NCI-H2081 treated with DMSO at 0.1 percent for 48 hours (cell line): ENCODE results near the gene LRRTM2.
"Not testable (repeated sequence)": the region's sequence is repeated elsewhere in the genome, so short reads cannot be mapped to it uniquely, and the experiment has no call there.

Experiments
- DNase-seq: peaks from one replicate; lab custom pipeline; 2025; lab: John Stamatoyannopoulos, UW

The LRRTM2 gene

DNA sequence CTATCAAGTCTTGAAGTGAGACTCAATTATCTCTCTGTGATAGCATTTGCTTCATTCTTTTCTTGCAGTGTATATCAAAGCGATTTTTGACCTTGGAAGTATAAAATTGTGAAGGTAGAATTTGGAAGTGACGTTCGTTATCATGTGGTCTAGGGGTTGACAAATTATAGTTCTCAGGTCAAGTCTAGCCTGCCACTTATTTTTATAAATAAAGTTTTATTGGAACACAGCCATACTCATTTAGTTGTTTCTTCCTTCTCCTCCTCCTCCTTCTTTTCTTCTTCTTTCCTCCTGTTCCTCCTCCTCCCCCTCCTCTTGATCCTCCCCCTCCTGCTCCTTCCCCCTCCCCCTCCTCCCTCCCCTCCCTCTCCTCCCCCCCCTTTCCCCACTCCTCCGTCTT, 38.0 kb downstream of the LRRTM2 start:
- no peak for DNase-seq

DNA sequence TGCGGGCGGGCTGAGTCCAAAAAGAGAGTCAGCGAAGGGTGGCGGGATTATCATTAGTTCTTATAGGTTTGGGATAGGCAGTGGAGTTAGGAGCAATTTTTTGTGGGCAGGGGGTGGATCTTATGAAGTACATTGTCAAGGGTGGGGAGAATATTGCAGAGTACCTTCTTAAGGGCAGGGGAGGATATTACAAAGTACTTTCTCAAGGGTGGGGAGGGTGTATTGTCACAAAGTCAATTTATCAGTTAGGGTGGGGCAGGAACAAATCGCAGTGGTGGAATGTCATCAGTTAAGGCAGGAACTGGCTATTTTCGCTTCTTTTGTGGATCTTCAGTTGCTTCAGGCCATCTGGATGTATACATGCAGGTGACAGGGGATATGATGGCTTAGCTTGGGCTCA, 40.3 kb downstream of the LRRTM2 start:
- not testable (repeated sequence) for DNase-seq

GRCh38 chr5:138833726-138834480, 41.2 kb downstream of the LRRTM2 start:
- no peak for DNase-seq

DNA sequence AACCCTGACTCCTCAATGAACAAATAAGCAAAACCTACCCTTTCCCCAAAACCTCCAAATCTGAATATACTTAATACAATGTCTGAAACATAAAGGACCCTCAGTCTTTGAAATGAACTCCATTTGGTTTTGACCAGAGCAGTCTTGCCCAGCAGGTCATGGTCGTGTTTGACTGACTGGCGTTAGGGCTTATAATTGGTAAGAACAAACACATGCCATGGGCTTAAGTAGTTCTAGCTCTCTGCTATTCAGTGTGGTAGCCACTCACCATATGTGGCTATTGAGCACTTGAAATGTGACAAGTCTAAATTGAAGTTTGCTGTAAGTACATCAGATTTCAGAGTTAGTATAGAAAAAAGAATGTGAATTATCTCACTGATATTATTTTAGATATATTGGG, 42.1 kb downstream of the LRRTM2 start:
- no peak for DNase-seq

DNA sequence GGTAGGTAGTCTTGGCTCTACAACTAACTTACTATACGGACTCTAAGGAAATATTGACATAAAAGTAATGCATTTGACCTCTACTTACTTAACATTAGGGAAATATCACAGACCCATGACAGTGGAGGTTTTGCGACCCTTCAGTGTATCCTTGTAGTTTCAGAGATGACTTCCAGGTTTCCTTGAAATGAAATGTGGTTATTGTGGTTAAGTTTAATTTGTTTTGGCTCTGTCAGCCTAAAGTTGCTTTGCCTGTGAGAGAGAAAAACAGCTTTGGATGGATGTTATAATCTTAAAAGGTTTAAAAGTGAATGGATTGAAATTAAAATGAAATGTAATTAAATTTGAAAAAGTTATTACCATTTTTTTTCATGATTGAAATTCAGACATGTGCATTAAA, 42.9 kb downstream of the LRRTM2 start:
- no peak for DNase-seq

- DNase-seq: no peak
These were observed 43.4 kb downstream of the LRRTM2 start for GRCh38 chr5:138831703-138832102.

DNA sequence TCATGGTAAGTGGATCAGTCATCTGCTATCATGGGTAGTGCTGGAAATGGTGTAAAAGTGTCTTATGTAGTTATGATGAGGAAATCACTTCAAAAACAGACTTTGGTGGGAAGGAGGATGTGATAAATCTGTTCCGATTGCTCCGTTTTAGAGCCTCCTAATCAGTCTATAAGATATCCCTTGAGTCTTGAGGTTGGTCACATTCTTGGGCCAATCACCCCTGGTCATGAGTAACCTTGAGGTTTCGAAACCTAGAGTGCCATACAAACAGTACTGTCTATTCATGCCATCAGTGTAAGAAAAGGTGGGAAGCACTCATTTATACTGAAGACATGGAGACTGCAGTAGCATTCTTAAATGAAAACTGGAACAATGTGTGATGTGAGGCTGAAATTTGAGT, 45.8 kb downstream of the LRRTM2 start:
- no peak for DNase-seq

GRCh38 chr5:138828556-138828955, 46.6 kb downstream of the LRRTM2 start:
- no peak for DNase-seq

DNA sequence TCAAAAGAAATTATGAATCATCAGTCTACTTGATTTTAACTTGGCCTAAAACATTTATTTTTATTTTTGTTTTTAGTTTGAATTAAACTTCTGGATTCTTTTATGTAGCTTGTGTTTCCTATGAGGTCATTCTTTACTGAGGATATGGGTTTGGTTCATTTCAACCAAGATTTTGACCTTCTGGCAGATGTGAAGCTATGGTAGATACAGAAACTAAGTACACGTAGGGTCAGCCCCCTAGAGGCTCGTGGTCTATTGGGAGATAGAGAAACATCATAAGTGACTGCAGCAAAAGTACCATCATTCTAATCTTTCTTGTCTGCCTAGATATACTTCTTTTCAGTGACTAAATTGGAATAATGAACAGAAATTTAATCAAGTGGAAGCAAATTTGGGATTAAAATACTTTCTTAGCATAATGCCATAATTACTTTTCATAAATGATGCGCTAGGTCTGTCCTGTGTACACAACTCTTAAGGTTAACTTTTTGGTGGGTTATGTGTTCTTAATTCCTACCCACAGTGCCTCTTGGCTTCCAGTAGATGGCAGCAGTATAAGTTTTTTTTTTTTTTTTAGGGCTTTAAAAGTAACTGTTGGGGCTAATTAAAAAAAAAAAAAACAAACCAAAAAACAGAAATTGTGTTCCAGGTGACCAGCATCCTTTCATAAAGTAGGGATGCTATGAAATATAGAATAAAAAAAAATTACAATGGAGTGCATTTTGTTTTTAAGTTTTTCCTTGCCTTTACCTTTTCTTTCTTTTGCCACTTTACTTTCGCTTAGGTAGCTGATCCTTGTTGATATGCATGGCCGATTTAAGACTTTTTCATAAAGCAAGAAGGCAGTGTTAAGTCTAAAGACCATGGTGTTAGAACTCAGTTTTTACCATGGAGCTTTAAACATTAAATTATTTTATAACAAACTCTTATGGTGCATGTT, 49.9 kb downstream of the LRRTM2 start:
- no peak for DNase-seq

DNA sequence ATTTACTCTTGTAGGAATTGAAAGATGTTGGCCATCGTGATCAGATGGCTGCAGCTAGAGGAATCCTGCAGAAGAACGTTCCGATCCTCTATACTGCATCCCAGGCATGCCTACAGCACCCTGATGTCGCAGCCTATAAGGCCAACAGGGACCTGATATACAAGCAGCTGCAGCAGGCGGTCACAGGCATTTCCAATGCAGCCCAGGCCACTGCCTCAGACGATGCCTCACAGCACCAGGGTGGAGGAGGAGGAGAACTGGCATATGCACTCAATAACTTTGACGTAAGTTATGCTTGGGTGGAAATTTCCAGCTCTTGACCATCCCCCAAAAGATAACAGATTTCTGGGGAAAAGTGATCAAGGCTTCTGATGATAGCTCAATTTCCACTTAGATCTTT, 50.6 kb downstream of the LRRTM2 start:
- DNase-seq: no peak

DNA sequence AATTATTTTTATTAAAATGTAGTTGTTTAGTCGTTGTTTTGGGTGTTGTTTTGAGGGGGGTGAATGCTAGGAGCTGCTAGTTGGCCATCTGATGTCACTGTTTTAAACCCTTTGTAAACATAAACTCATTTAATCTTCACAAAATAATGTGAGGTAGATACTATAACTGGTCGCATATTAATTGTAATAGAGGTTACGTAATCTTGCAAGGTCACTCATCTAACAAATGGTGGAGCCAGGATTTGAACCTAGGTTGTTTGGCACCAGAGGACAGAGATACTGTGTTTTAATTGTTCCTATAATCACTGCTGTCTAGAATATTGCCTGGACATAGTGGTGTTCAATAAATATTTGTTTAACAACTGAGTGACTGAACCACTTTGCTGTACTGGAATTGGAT, 54.4 kb downstream of the LRRTM2 start:
- no peak for DNase-seq

- no peak for DNase-seq
These were observed 56.1 kb downstream of the LRRTM2 start for GRCh38 chr5:138819081-138819480.
